ENCODE measurements around the gene POC1A.

DNA sequence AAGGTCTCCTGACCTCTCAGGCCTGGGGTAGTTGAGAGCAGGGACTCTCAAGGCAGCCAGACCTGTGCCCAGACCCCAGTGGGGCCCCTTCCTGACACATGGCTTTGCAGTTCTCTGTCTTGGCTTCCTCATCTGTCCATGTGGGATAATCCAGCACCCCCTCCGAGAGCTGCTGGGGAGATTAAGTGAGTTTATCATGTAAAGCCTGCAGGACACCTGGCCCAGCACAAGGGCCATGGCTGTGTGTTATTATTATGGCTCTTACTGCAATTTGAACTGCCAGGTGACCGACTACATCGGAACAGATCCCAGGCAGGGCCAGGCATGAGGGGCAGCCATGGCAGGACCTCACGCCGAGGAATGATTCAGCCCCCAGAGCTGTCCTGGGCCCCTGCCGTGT lies 110.5 kb downstream of the POC1A start:
- no peak for TF ChIP-seq POLR2A (IDR thresholded peaks at IDR 0.05)
- TF ChIP-seq POLR2AphosphoS5 (IDR thresholded peaks at IDR 0.05): no peak
